ENCODE measurements around the gene HIGD1B. TPM values are rescaled to one million over a fixed set of nuclear protein-coding genes. Genes with fewer than 3 reads are reported as not detected.

The HIGD1B gene
- total and polyA plus RNA-seq, 10 of the 15 experiments (the other 5 are each of a cell fraction or from before 2014, with no cell fraction given) = 1.0 TPM; not detected in 9

DNA sequence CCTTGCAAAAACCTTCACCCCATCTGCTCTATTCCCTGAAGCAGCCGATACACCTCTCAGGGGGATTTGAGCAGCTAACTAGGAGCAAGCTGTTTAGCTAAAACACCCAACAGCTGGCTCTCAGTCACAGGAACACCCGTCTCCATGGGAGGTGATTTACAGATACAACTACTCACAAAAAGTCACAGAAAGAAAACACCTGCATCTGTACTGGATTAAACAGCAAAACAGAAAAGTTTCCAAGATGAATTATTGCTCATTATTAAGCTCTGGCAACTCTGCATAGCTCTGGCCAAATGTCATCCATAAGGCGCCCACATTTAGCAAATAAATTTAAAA is 39.9 kb upstream of the HIGD1B start:
- ATAC-seq (peak; percentile 37), FAIRE-seq (no peak), DNase-seq (ENCODE audit: low read depth, low spot score) (no peak)
- TF ChIP-seq SMAD1 (IDR thresholded peaks at IDR 0.05; ENCODE audit: low read depth, partially characterized antibody) (no peak), CBFB (IDR thresholded peaks at IDR 0.05; ENCODE audit: low read depth) (no peak), TCF7 (IDR thresholded peaks at IDR 0.05; ENCODE audit: borderline replicate concordance) (no peak), RCOR1 (conservative IDR thresholded peaks at IDR 0.05; ENCODE audit: low read depth, low read length) (no peak), CBX5 (IDR thresholded peaks at IDR 0.05; ENCODE audit: low read depth) (no peak), FOS (IDR thresholded peaks at IDR 0.05; ENCODE audit: borderline replicate concordance, extremely low read depth, insufficient read length) (no peak), IRF4 (IDR thresholded peaks at IDR 0.05; ENCODE audit: low read depth, low read length) (no peak), CHD2 (IDR thresholded peaks at IDR 0.05; ENCODE audit: borderline replicate concordance, low read depth, low read length) (no peak), MYC (IDR thresholded peaks at IDR 0.05; ENCODE audit: insufficient read depth, insufficient read length, insufficient replicate concordance, low read length, severe bottlenecking) (no peak), ZNF24 (IDR thresholded peaks at IDR 0.05) (no peak), TAF1 (IDR thresholded peaks at IDR 0.05; ENCODE audit: borderline replicate concordance, low read depth, low read length) (no peak), ZNF207 (IDR thresholded peaks at IDR 0.05; ENCODE audit: borderline replicate concordance) (no peak), IRF5 (IDR thresholded peaks at IDR 0.05; ENCODE audit: borderline replicate concordance) (no peak), DPF2 (IDR thresholded peaks at IDR 0.05) (no peak), SMAD5 (IDR thresholded peaks at IDR 0.05; ENCODE audit: low read depth) (no peak), SP1 (IDR thresholded peaks at IDR 0.05; ENCODE audit: low read depth, low read length) (no peak), NFYB (IDR thresholded peaks at IDR 0.05; ENCODE audit: insufficient read depth, low read depth, low read length) (no peak), POU2F2 (IDR thresholded peaks at IDR 0.05; ENCODE audit: borderline replicate concordance, low read depth, low read length) (no peak)
- TF ChIP-seq, protein P1, sequence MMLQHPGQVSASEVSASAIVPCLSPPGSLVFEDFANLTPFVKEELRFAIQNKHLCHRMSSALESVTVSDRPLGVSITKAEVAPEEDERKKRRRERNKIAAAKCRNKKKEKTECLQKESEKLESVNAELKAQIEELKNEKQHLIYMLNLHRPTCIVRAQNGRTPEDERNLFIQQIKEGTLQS (IDR thresholded peaks at IDR 0.05; ENCODE audit: borderline replicate concordance, extremely low read depth, low read depth, low read length) = no peak
- TF ChIP-seq, protein P2, sequence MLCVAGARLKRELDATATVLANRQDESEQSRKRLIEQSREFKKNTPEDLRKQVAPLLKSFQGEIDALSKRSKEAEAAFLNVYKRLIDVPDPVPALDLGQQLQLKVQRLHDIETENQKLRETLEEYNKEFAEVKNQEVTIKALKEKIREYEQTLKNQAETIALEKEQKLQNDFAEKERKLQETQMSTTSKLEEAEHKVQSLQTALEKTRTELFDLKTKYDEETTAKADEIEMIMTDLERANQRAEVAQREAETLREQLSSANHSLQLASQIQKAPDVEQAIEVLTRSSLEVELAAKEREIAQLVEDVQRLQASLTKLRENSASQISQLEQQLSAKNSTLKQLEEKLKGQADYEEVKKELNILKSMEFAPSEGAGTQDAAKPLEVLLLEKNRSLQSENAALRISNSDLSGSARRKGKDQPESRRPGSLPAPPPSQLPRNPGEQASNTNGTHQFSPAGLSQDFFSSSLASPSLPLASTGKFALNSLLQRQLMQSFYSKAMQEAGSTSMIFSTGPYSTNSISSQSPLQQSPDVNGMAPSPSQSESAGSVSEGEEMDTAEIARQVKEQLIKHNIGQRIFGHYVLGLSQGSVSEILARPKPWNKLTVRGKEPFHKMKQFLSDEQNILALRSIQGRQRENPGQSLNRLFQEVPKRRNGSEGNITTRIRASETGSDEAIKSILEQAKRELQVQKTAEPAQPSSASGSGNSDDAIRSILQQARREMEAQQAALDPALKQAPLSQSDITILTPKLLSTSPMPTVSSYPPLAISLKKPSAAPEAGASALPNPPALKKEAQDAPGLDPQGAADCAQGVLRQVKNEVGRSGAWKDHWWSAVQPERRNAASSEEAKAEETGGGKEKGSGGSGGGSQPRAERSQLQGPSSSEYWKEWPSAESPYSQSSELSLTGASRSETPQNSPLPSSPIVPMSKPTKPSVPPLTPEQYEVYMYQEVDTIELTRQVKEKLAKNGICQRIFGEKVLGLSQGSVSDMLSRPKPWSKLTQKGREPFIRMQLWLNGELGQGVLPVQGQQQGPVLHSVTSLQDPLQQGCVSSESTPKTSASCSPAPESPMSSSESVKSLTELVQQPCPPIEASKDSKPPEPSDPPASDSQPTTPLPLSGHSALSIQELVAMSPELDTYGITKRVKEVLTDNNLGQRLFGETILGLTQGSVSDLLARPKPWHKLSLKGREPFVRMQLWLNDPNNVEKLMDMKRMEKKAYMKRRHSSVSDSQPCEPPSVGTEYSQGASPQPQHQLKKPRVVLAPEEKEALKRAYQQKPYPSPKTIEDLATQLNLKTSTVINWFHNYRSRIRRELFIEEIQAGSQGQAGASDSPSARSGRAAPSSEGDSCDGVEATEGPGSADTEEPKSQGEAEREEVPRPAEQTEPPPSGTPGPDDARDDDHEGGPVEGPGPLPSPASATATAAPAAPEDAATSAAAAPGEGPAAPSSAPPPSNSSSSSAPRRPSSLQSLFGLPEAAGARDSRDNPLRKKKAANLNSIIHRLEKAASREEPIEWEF (IDR thresholded peaks at IDR 0.05; ENCODE audit: insufficient replicate concordance, low read depth, low read length) = no peak
- WGBS (ENCODE audit: insufficient coverage, insufficient replicate concordance, low lambda C conversion rate, missing lambda C conversion rate) = 54% methylated on average over 3 of the region's 3 CpGs
- H3K4me1 ChIP-seq (ENCODE audit: control insufficient read depth, insufficient read depth, low read length) = no peaks in the 10 kb centered on the region
- no peak overlapping the region for H3K4me3 ChIP-seq
- no peak overlapping the region for H3K27ac ChIP-seq (ENCODE audit: control insufficient read depth, insufficient read depth)
- ChIA-PET POLR2A (interaction anchor here (1.0 kb wide), 1 partner anchor 24 kb away, joined by 3 read pairs; no protein-coding TSS in a partner anchor), SMC1A (ENCODE audit: uncharacterized antibody, unreplicated experiment) (interaction anchor here (0.8 kb wide), 1 partner anchor 91 kb away, joined by 3 read pairs; no protein-coding TSS in a partner anchor), CTCF (interaction anchor here (1.2 to 2.7 kb wide), 2 partner anchors 28 to 57 kb away, joined by 3 to 5 read pairs; no protein-coding TSS in a partner anchor), RAD21 (ENCODE audit: unreplicated experiment) (no interaction called here)
- no peak overlapping the region for H2AFZ ChIP-seq (ENCODE audit: control insufficient read depth, low read depth, low read length)
- H3K36me3 ChIP-seq (ENCODE audit: control insufficient read depth in 2 of 2, insufficient read depth in 2 of 2, low read length in 1 of 2) = no peaks in the 10 kb centered on the region
- H3K79me2 ChIP-seq (ENCODE audit: control insufficient read depth, insufficient read depth, low read length) = no peaks in the 10 kb centered on the region
- intact Hi-C loops (cut with micrococcal nuclease; ENCODE audit: unreplicated experiment) (no loop called here), in situ Hi-C loops (cut with MboI) (no loop called here)
- no peaks in the 10 kb centered on the region for H3K27me3 ChIP-seq (replicated peaks in 1 of 2; ENCODE audit: control insufficient read depth in 2 of 2, insufficient read depth in 2 of 2, low read length in 1 of 2)
- H3K9ac ChIP-seq (ENCODE audit: control insufficient read depth, insufficient read depth, low read length) = no peak overlapping the region
- H3K4me2 ChIP-seq (ENCODE audit: control insufficient read depth, insufficient read depth) = no peak overlapping the region
- no TSS peak for BruUV-seq (replicated peaks)
- H3K9me3 ChIP-seq (replicated peaks; ENCODE audit: control insufficient read depth, insufficient read depth, low read length) = no peaks in the 10 kb centered on the region
- H4K20me1 ChIP-seq (ENCODE audit: control insufficient read depth, insufficient read depth) = no peaks in the 10 kb centered on the region

Data from GM12878 (cell line).